Inferior parietal cortex (tissue), 1 donor: Measurements from ENCODE around the gene SLC8A2.
"Not testable (repeated sequence)": the region's sequence is repeated elsewhere in the genome, so short reads cannot be mapped to it uniquely, and the experiment has no call there.

Source experiments
- DNase-seq: peaks from one replicate; pipeline ENCODE4 v3.0.0-alpha.2; 2016; ENCODE audit errors: extremely low spot score

SLC8A2 gene

GRCh38 chr19:47411696-47412095 lies 60.0 kb downstream of the SLC8A2 start:
- DNase-seq = not testable (repeated sequence)

GRCh38 chr19:47411101-47411500 lies 60.6 kb downstream of the SLC8A2 start:
- DNase-seq = no peak

- no peak for DNase-seq
These were observed 63.3 kb downstream of the SLC8A2 start for GRCh38 chr19:47408156-47408938.

DNA sequence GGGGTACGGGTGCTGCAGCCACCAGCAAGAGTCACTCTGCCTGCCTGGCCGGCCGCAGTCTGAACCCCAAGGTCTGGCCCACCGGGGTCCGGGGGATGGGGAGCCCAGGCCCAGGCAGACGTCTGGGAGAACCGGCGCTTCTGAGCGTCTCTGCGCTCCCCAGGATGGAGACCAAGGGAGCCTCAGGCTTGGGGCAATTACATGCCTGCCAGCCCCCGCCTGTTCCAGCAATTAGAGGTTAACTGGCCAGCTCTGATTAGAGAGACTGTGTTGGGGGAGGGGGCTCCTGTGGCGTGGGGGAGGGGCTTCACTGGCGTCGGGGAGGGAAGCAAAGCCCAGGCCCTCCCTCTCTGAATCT lies 64.3 kb downstream of the SLC8A2 start:
- DNase-seq = no peak

GRCh38 chr19:47406711-47407416 lies 64.8 kb downstream of the SLC8A2 start:
- DNase-seq = no peak

GRCh38 chr19:47405854-47406417 lies 65.8 kb downstream of the SLC8A2 start:
- no peak for DNase-seq

DNA sequence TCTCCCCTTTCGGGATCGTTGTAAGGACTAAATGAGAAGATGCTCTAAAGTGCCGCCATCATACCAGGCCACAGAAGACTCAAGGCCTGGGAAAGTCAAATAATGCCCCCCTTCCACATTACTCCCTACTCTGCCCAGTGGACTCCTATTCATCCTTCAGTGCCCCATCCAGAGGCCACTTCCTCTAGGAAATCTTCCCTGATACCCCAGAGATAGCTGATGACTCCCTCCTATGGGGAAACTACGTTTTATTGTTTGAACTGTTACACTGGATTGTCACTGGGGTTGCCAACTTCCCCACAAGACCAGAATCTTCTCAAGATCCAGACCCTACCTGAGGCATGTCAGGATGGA lies 66.5 kb downstream of the SLC8A2 start:
- DNase-seq = no peak

GRCh38 chr19:47404334-47405196 lies 67.1 kb downstream of the SLC8A2 start:
- DNase-seq = no peak

GRCh38 chr19:47402504-47402903 lies 69.2 kb downstream of the SLC8A2 start:
- no peak for DNase-seq

DNA sequence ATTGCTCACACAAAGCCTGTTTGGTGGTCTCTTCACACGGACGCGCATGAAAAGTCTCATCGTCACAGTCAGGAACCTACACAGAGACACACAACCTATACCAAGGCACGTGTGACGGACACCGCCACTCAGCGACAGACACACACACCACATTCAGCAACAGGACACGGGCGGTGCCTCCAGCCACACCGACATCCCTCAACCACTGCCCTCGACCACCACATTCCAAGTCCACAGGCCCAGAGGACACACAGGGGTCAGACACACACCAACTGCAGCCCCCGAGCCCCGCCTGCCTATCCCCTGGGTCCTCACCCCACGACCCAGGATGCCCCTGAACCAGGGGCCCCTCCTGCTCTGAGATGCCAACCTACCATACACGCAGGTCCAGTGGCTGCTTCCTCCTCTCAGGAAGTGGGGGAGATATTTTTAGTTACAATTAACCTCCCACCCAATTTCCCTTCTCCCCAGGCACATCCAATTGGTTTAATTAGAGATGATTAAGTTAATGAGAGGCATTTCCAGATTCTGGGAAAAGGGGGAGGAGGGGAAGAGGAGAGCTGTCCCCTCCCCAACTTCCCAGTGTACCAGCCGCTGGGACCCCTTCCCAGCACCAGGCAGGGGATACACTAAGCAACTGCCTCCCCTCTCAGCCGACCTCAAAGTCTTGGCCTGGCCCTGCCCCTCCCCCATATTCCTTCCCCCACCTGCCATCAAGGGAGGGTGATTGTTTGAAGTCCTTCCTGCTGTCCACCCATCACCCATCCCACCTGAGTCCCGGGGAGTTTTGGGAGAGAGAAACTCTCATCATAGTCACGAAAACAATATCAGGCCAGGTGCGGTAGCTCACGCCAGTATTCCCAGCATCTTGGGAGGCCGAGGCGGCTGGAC lies 72.7 kb downstream of the SLC8A2 start:
- no peak for DNase-seq

DNA sequence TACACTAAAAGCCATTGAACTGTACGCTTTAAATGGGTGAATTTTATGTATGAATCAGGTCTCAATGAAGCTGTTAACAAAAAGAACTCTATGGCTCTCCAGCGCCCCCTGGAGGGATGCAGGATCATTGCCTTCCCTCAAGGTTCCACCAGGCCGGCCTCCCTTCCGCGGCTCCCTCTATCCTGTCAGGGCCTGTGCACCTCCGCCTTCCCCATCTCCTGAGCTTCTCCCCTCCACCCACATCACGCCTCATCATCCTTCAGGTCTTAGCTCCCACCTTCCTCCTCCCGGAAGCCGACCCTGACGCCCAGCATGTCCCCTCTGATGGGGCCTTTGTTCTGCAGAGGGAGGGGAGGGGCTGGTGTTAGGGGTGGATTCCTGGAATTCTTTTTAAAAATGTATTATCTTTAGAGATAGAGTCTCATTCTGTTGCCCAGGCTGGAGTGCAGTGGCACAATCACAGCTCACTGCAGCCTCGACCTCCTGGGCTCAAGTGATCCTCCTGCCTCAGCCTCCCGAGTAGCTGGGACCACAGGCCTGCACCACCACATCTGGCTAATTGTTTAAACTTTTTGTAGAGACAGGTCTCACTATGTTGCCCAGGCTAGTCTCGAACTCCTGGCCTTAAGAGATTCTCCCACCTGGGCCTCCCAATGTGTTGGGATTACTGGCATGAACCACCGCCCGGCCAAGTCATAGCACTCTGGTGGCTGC lies 80.0 kb downstream of the SLC8A2 start:
- peak; percentile 83 for DNase-seq

GRCh38 chr19:47390533-47391488 lies 80.9 kb downstream of the SLC8A2 start:
- no peak for DNase-seq

- no peak for DNase-seq
These were observed 82.5 kb downstream of the SLC8A2 start for GRCh38 chr19:47389150-47389556.

- not testable (repeated sequence) for DNase-seq
These were observed 83.0 kb downstream of the SLC8A2 start for GRCh38 chr19:47388721-47389120.

DNA sequence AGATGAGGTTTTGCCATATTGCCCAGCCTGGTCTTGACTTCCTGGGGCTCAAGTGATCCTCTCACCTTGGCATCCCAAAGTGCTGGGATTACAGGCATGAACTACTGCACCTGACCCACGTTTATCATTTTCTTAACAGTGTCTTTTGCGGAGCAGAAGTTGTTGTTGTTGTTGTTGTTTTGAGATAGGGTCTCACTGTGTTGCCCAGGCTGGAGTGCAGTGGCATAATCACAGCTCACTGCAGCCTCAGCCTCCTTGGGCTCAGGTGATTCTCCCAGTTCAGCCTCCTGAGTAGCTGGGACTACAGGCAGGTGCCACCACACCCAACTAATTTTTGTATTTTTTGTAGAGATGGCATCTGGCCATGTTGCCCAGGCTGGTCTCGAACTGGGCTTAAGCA lies 84.1 kb downstream of the SLC8A2 start:
- DNase-seq = not testable (repeated sequence)

DNA sequence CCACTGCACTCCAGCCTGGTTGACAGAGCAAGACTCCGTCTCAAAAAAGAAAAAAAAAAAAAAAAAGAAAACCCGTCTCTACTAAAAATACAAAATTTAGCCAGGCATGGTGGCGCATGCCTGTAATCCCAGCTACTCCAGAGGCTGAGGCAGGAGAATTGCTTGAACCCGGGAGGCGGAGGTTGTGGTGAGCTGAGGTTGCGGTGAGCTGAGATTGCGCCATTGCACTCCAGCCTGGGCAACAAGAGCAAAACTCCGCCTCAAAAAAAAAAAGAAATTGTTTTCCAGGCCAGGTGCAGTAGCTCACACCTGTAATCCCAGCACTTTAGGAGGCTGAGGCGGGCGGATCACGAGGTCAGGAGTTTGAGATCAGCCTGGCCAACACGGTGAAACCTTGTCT lies 85.1 kb downstream of the SLC8A2 start:
- not testable (repeated sequence) for DNase-seq

GRCh38 chr19:47384533-47384932 lies 87.2 kb downstream of the SLC8A2 start:
- not testable (repeated sequence) for DNase-seq

- DNase-seq = not testable (repeated sequence)
These were observed 87.8 kb downstream of the SLC8A2 start for GRCh38 chr19:47383890-47384289.

- no peak for DNase-seq
These were observed 89.9 kb downstream of the SLC8A2 start for GRCh38 chr19:47381653-47382279.
